ENCODE results near the gene FUT7. TPM values are rescaled to one million over a fixed set of nuclear protein-coding genes. Genes with fewer than 3 reads are reported as not detected.

FUT7 gene
- total and polyA plus RNA-seq, 2 of the 13 experiments (the other 11 are each of a cell fraction or from before 2014, with no cell fraction given) = 0.05 TPM; not detected in 1

- Histone ChIP-seq H2AFZ (ENCODE audit: low read length) (no peak overlapping the region), H3K9me3 (ENCODE audit: low read length) (no peaks in the 10 kb centered on the region), H3K36me3 (replicated peaks in 1 of 2; ENCODE audit: control insufficient read depth in 1 of 2, insufficient read depth in 2 of 2, low read length in 2 of 2) (no peaks in the 10 kb centered on the region), H3K9ac (ENCODE audit: insufficient read depth, low read depth, low read length) (no peak overlapping the region), H3K4me1 (ENCODE audit: insufficient read depth, low read length) (peaks cover 18% of the 10 kb centered on the region; the same call in 1 of the 2 replicates), H3K4me2 (ENCODE audit: low read depth, low read length) (no peak overlapping the region), H3K79me2 (ENCODE audit: insufficient read depth, low read length) (no peaks in the 10 kb centered on the region), H3K27ac (ENCODE audit: extremely low read length, insufficient read depth, low read length) (no peak overlapping the region), H4K20me1 (ENCODE audit: insufficient read depth, low read length) (peaks cover under 1% of the 10 kb centered on the region; the same call in 1 of the 2 replicates), H3K27me3 (ENCODE audit: control insufficient read depth in 1 of 2, insufficient read depth in 2 of 2, low read length in 2 of 2) (peaks cover 0 to 7% of the 10 kb centered on the region in 2 experiments; a peak in 2 of 5 replicates), H3K4me3 (replicated peaks in 1 of 3; ENCODE audit: insufficient read depth in 1 of 3, low read depth in 2 of 3, low read length in 3 of 3) (no peak overlapping the region)
- no peak for FAIRE-seq
- no TSS peak for BruUV-seq (replicated peaks)
- 81% methylated on average over 8 of the region's 9 CpGs for WGBS (ENCODE audit: low lambda C conversion rate)
- ChIA-PET CTCF (ENCODE audit: low intra/inter-chr PET ratio, low total read pairs) (no interaction called here), POLR2A (no interaction called here)
- in situ Hi-C loops (cut with HindIII; ENCODE audit: extremely low pct_ligation_motif_present, low pct_unique_long_range_greater_than_20kb) = loop anchor here (10.0 kb wide), 1 partner anchor 194 kb away; the partner anchor contains the start of genes AJM1 and PHPT1
- ATAC-seq = no peak
- intact Hi-C loops (cut with micrococcal nuclease; ENCODE audit: unreplicated experiment) = no loop called here
- no peak for DNase-seq (ENCODE audit: low spot score)
- TF ChIP-seq ZNF782 (CRISPR knock-in tag; IDR thresholded peaks at IDR 0.05; ENCODE audit: borderline replicate concordance) = no peak
- TF ChIP-seq ZNF773 (CRISPR knock-in tag; IDR thresholded peaks at IDR 0.05; ENCODE audit: borderline replicate concordance) = no peak
- no peak for TF ChIP-seq CHD4 (IDR thresholded peaks at IDR 0.05; ENCODE audit: borderline replicate concordance, low read length)
- TF ChIP-seq ZNF143 (CRISPR knock-in tag; IDR thresholded peaks at IDR 0.05) = no peak
- TF ChIP-seq ZNF263 (CRISPR knock-in tag; IDR thresholded peaks at IDR 0.05) = no peak
- TF ChIP-seq ZNF747 (CRISPR knock-in tag; IDR thresholded peaks at IDR 0.05; ENCODE audit: borderline replicate concordance) = no peak
- TF ChIP-seq PBX3 (CRISPR knock-in tag; IDR thresholded peaks at IDR 0.05; ENCODE audit: borderline replicate concordance) = no peak
- no peak for TF ChIP-seq SNAPC2 (CRISPR knock-in tag; IDR thresholded peaks at IDR 0.05)
- TF ChIP-seq STAT6 (CRISPR knock-in tag; IDR thresholded peaks at IDR 0.05; ENCODE audit: borderline replicate concordance) = no peak
- no peak for TF ChIP-seq ZNF547 (CRISPR knock-in tag; IDR thresholded peaks at IDR 0.05)
- TF ChIP-seq ZBTB10 (CRISPR knock-in tag; IDR thresholded peaks at IDR 0.05; ENCODE audit: borderline replicate concordance) = no peak
These were observed 7.0 kb upstream of the FUT7 start for GRCh38 chr9:137038916-137039315.
